D721Med (cell line): ENCODE results near the gene COL12A1.
"Not testable (repeated sequence)": the region's sequence is repeated elsewhere in the genome, so short reads cannot be mapped to it uniquely, and the experiment has no call there.

ENCODE experiments used
- DNase-seq: peaks from one replicate; pipeline ENCODE4 v3.0.0; 2011; ENCODE audit warnings: low spot score; ENCODE audit not compliant: insufficient read length
- FAIRE-seq: peaks from 2 replicates; lab custom pipeline; 2011; peaks lifted over from hg19 to GRCh38; lab: Jason Lieb, UNC
- CTCF ChIP-seq: IDR thresholded peaks from 2 replicates; pipeline ENCODE4 v1.5.1; 2012; ENCODE audit warnings: mild to moderate bottlenecking, control low read depth; ENCODE audit not compliant: insufficient read depth; ENCODE audit errors: missing control alignments

Gene COL12A1

GRCh38 chr6:75201021-75201420 lies 4.8 kb downstream of the COL12A1 start:
- DNase-seq (no peak), FAIRE-seq (no peak)
- TF ChIP-seq CTCF = no peak

- TF ChIP-seq CTCF = no peak
- no peak for DNase-seq
- FAIRE-seq = no peak
Measured at GRCh38 chr6:75199889-75200288, 6.0 kb downstream of the COL12A1 start.

GRCh38 chr6:75196081-75196687 lies 9.7 kb downstream of the COL12A1 start:
- no peak for DNase-seq
- no peak for FAIRE-seq
- TF ChIP-seq CTCF = no peak

GRCh38 chr6:75188221-75188925 lies 17.5 kb downstream of the COL12A1 start:
- TF ChIP-seq CTCF = no peak
- DNase-seq = no peak
- FAIRE-seq = no peak

GRCh38 chr6:75186581-75186980 lies 19.3 kb downstream of the COL12A1 start:
- not testable (repeated sequence) for DNase-seq, FAIRE-seq

- TF ChIP-seq CTCF = no peak
- FAIRE-seq = no peak
- DNase-seq = no peak
Measured at GRCh38 chr6:75183099-75183541, 22.7 kb downstream of the COL12A1 start.

- no peak for DNase-seq
- no peak for FAIRE-seq
- TF ChIP-seq CTCF = no peak
Measured at GRCh38 chr6:75180864-75181263, 25.0 kb downstream of the COL12A1 start.
